Stimulated activated CD4-positive, alpha-beta T cell treated with anti-CD3 and anti-CD28 coated beads, Interleukin-4, amount 100 ng/mL, for 24 hours (primary cell): ENCODE data around the gene PRXL2C.
"Not testable (repeated sequence)": the region's sequence is repeated elsewhere in the genome, so short reads cannot be mapped to it uniquely, and the experiment has no call there.

Experiments
- DNase-seq: peaks from one replicate; pipeline ENCODE4 v3.0.0-alpha.2; 2020

PRXL2C gene

DNA sequence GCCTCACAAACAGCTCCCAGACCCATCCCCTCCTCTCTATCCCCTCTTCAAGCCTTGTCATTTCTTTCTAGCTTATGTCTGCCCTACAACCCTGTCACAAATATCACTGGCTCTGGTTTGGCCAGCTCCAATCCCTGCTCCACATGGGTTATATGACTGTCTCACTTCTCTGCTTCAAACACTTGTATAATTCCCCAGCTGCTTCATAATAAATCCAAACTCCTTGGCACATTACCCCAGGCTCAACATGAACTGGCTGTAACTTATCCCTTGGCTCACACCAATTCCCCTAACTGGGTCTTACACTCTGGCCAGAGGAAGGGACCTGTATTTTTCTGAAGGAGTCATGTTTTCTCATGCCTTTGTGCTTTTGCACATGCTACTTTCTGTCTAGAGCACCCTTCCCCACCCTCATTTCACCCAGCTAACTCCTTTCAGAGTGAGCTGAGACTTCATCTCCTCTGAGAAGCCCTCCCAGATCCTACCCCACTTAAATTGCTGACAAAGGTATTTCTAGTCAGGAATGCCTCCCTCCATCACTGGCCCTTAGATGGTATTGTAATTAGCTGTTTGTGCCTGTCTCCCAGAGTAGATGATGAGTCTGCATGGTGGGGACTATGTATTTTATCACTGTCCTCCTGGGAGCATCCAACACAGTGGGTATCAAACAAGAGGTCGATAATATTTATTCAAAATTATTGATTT lies 5.3 kb downstream of the PRXL2C start:
- DNase-seq: no peak

DNA sequence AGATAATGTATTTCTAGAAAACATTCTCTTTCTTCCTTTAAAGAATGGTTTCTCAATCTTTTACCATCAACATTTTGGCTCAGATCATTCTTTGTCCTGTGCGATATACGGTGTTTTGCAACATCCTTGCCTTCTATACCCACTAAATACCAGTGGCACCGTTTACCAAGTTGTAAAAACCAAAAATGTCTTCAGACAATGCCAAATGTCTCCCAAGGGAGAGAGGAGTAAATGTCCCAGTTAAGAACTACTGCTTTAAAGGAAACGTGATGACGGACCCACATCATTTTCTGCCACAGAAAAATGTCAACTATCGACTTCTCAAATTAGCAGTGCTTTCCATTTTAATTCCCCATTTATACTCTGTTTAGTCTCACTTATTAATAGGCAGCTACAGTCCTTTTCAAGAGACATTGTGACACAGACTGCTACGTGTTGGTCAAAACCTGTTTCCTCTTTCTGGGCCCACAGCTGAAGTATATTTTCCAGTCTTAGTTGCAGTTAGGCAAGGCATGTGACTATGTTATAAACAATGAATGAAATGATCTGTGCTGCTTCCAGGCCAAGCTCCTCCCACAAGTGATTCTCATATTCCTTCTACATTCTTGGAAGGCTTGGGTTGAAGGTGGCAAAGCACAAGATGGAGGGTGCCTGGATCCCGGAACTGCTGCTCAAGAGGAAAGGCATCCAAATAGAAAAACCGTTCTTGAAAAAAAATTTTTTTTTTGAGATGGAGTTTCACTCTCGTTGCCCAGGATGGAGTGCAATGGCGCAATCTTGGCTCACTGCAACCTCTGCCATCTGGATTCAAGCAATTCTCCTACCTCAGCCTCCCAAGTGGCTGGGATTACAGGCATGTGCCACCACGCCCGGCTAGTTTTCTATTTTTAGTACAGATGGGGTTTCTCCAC lies 8.8 kb downstream of the PRXL2C start:
- DNase-seq: no peak

- no peak for DNase-seq
These were observed 11.0 kb downstream of the PRXL2C start for GRCh38 chr9:96644137-96644536.

GRCh38 chr9:96641514-96641913 lies 13.6 kb downstream of the PRXL2C start:
- DNase-seq: no peak

DNA sequence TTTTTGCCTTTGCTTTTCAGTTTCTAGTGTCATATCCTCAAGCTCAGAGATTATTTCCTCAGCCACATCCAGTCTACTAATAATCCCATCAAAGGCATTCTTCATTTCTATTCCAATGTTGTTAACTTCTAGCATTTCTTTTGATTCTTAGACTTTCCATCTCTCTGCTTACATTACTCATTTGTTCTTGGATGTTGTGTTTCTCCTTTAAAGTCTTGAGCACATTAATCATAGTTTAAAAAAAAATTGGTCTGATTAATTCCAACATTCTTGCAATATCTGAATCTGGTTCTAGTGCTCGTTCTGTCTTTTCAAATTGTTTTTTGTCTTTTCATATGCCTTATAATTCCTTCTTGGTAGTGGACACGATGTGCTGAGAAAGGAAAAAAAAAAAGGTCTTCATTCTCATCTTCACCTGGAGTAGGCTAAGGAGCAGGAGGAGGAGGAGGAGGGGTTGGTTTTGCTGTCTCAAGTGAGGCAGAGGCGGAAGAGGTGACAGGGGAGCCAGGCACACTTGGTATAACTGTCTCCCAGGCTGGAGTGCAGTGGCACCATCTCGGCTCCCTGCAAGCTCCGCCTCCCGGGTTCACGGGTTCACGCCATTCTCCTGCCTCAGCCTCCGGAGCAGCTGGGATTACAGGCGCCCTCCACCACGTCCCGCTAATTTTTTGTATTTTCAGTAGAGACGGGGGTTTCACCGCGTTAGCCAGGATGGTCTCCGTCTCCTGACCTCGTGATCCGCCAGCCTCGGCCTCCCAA lies 16.3 kb downstream of the PRXL2C start:
- no peak for DNase-seq

DNA sequence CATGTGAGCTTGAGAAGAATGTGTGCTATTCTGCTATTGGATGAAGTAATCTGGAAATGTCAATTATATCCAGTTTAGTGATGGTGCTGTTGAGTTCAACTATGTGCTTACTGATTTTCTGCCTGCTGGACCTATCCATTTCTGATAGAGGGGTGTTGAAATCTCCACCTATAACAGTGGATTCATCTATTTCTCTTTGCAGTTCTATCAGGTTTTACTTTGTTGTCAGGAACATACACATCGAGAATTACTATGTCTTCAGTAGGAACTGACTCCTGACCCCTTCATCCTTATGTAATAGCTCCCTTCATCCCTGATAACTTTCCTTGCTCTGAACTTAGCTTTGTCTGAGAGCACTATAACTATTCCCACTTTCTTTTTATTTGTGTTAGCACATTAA lies 18.7 kb downstream of the PRXL2C start:
- no peak for DNase-seq

DNA sequence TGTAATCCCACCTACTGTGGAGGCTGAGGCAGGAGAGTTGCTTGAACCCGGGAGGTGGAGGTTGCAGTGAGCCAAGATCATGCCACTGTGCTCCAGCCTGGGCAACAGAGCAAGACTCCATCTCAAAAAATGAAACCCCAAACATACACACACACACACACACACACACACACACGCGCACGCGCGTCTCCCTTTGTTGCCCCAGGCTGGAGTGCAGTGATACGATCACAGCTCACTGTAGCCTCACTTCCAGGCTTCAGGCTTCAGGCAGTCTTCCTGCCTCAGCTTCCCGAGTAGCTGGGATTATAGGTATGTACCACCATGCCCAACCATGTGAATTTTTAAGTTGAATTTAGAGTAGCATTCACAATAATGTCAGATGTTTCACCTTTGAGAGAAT lies 21.5 kb downstream of the PRXL2C start:
- DNase-seq: not testable (repeated sequence)

- DNase-seq: no peak
These were observed 28.2 kb downstream of the PRXL2C start for GRCh38 chr9:96626912-96627311.

GRCh38 chr9:96621618-96622017 lies 33.5 kb downstream of the PRXL2C start:
- no peak for DNase-seq

DNA sequence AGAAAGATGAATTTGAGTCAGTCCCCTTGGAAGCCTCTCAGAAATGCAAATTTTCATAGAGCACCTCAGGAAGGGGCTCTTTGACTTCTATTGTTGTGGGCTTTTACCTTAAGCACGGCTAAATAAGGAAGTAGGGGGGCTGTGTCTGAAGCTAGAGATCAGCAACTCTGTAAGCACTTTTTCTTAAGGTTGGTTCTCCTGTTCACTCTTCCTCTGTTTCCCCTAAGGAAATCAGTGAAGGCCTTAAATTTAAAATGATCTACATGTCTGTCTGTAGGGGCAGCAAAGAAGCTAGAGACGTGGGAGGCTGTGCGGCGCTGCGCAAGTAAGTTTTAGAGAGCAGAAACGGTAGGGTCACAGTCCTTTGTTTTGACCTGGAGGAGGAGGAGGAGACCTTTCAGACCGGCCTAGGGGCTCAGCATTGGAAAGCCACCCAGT lies 34.3 kb downstream of the PRXL2C start:
- DNase-seq: no peak

- DNase-seq: no peak
These were observed 35.0 kb downstream of the PRXL2C start for GRCh38 chr9:96620181-96620514.

DNA sequence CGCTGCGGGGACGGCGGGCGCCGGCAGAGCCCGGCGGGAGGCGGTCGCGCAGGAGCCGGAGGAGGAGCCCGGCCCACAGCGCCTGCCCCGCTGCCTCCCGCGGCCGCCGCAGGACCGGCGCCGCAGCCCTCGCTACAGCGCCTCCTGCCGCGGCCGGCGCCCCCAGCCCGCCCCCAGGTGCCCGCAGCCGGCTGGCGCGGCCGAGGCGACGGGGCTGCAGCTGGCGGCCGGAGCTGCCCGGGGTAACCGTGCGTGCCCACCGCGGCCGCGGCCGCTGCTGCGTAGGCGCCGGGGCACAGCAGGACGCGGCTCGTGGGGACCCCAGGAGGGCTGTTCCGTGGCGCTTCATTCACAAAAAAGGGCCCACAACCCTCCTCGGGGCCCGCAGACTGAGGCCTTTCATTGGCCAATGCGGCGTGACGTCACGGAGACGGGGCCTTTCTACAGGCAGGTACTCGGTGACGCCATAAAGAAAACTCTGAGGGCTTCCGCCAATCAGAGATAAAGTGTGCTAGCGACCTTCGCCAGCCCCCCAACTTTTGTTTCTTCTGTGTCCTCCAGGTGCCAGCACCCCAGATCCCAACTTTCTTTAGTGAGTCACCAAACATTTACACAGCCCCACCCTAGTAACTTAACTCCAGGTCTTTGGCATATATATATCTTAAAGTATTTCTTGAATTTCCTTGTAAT lies 35.5 kb downstream of the PRXL2C start, which contains the start of gene CDC14B:
Gene CDC14B (minus strand): TSS at position 353 of the 690 bp plus-strand sequence. CDS start 465 bp downstream, outside the sequence.
- DNase-seq: peak; percentile 77

DNA sequence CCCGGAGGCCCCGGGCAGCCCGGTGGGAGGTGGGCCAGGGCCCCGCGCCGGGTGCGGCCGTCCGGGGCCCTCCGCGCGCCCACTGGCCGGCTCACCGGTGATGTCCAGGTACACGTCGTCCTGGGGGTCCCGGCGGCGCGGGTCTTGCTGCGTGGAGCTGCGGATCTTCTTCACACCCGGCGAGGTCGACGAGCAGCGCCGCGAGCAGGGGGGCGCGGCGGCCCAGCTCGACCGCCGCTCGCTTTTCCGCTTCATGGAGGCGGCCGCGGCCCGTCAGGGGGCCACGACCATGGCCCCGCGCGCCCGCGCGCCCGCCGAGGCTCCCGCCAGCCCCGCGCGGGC lies 36.0 kb downstream of the PRXL2C start:
- no peak for DNase-seq

GRCh38 chr9:96618209-96619123 lies 36.7 kb downstream of the PRXL2C start:
- DNase-seq: peak; percentile 13

- DNase-seq: no peak
These were observed 37.5 kb downstream of the PRXL2C start for GRCh38 chr9:96617439-96618185.

DNA sequence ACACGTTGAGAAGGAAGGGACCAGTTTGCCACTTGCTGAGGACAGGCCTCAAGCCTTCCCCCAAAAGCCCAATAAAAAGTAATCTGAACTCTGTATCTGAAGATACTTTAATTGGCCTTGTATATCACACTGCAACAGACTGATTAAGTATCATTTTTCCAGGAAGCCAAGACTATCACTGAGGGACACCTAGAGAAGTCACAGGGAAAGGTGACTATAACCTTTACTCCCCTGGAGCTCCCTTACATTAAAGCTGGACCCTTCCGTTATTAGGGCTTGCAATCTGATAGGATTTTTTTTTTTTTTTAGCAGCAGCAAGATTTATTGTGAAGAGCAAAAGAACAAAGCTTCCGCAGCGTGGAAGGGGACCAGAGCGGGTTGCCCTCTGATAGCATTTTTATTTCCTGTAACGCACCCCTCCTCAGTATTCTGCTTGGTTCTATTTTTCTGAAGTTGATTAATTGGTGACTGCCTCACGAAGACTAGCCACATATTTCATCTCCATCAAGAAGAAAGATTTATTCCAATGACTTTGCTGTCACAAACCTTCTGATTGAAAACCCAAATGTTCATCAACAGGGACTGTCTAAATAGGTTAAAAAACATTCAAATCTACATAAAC lies 38.2 kb downstream of the PRXL2C start:
- DNase-seq: no peak

GRCh38 chr9:96615411-96615810 lies 39.7 kb downstream of the PRXL2C start:
- no peak for DNase-seq

GRCh38 chr9:96614664-96615063 lies 40.5 kb downstream of the PRXL2C start:
- DNase-seq: not testable (repeated sequence)

DNA sequence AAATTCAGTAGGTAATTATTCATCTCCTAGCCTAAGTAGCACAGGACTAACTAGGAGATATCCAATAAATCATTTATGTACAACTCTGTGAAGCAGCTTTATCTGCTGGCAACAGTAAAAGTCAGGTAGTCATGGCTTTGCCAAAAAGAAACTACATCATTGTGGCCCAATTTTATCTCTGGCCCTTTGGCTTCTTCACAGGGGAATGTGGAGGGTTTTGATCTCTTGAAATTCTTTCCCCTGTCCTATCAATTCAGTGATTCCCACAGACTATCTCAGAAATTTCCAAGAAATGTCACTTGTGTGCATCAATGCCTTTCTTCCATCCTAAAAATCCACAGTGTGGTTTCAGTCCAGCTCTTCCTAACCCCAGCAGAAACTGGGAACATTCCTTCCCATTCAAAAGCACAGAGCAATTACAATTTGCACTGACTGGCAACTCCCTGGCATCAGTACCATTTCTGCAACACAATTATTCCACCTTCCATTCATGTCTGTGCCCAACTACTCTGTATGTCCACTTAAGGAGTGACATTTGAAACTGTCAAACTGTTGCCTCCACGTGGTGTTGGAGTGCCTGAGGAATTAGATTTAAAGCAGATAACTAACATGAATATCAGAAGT lies 42.0 kb downstream of the PRXL2C start:
- no peak for DNase-seq
